Measurements from ENCODE around the gene GAREM1. TPM values are rescaled to one million over a fixed set of nuclear protein-coding genes. Genes with fewer than 3 reads are reported as not detected.

GAREM1 gene
- total RNA-seq, 2 donors from 2014 or later = 15.3 to 20.1 TPM

GRCh38 chr18:32287873-32288272, 182.8 kb downstream of the GAREM1 start:
- no peak for TF ChIP-seq CTCF (IDR thresholded peaks at IDR 0.05)
- intact Hi-C loops (cut with DNase I) = loop anchor here (5.0 kb wide), 1 partner anchor 184 kb away; the partner anchor contains the start of gene GAREM1
- Histone ChIP-seq H3K27me3 (no peaks in the 10 kb centered on the region), H3K9ac (ENCODE audit: low read depth in 2 of 2, low read length in 2 of 2) (no peak overlapping the region), H3K4me1 (no peaks in the 10 kb centered on the region), H3K9me3 (no peaks in the 10 kb centered on the region), H3K27ac (no peak overlapping the region), H3K36me3 (no peaks in the 10 kb centered on the region), H3K4me3 (no peak overlapping the region)
- no peak for DNase-seq

- Histone ChIP-seq H3K9ac (ENCODE audit: low read depth in 2 of 2, low read length in 2 of 2) (no peak overlapping the region), H3K4me3 (no peak overlapping the region), H3K27ac (no peak overlapping the region), H3K9me3 (no peaks in the 10 kb centered on the region), H3K36me3 (no peaks in the 10 kb centered on the region), H3K27me3 (no peaks in the 10 kb centered on the region), H3K4me1 (no peaks in the 10 kb centered on the region)
- no peak for DNase-seq
- TF ChIP-seq CTCF (IDR thresholded peaks at IDR 0.05) = no peak
- intact Hi-C loops (cut with DNase I) = loop anchor here (5.0 kb wide), 1 partner anchor 185 kb away; the partner anchor contains the start of gene GAREM1
Measured at GRCh38 chr18:32287249-32287648, 183.4 kb downstream of the GAREM1 start.

- DNase-seq = no peak
- Histone ChIP-seq H3K9ac (ENCODE audit: low read depth in 2 of 2, low read length in 2 of 2) (no peak overlapping the region), H3K4me3 (no peak overlapping the region), H3K27ac (no peak overlapping the region), H3K36me3 (no peaks in the 10 kb centered on the region), H3K4me1 (no peaks in the 10 kb centered on the region), H3K27me3 (no peaks in the 10 kb centered on the region), H3K9me3 (no peaks in the 10 kb centered on the region)
- intact Hi-C loops (cut with DNase I) = loop anchor here (5.0 kb wide), 1 partner anchor 186 kb away; the partner anchor contains the start of gene GAREM1
- no peak for TF ChIP-seq CTCF (IDR thresholded peaks at IDR 0.05)
Measured at GRCh38 chr18:32286749-32287148, 183.9 kb downstream of the GAREM1 start.

- DNase-seq = no peak
- Histone ChIP-seq H3K4me1 (peaks cover 5% of the 10 kb centered on the region), H3K9ac (ENCODE audit: low read depth in 2 of 2, low read length in 2 of 2) (no peak overlapping the region), H3K36me3 (no peaks in the 10 kb centered on the region), H3K27me3 (no peaks in the 10 kb centered on the region), H3K27ac (no peak overlapping the region), H3K4me3 (no peak overlapping the region), H3K9me3 (no peaks in the 10 kb centered on the region)
- intact Hi-C loops (cut with DNase I) = no loop called here
- TF ChIP-seq CTCF (IDR thresholded peaks at IDR 0.05) = no peak
Measured at GRCh38 chr18:32284284-32284683, 186.4 kb downstream of the GAREM1 start.

- no peak for TF ChIP-seq CTCF (IDR thresholded peaks at IDR 0.05)
- no peak overlapping the region for H3K4me3 ChIP-seq
- intact Hi-C loops (cut with DNase I) = no loop called here
Measured at GRCh38 chr18:32280911-32281310, 189.8 kb downstream of the GAREM1 start.

More at GRCh38 chr18:32280911-32281310, 189.8 kb downstream of the GAREM1 start:
- Histone ChIP-seq H3K9ac (ENCODE audit: low read depth in 2 of 2, low read length in 2 of 2) (no peak overlapping the region), H3K36me3 (no peaks in the 10 kb centered on the region), H3K9me3 (no peaks in the 10 kb centered on the region), H3K27ac (no peak overlapping the region), H3K27me3 (no peaks in the 10 kb centered on the region), H3K4me1 (peaks cover 5% of the 10 kb centered on the region)
- no peak for DNase-seq
